PFSK-1 (cell line): ENCODE data around the gene XXYLT1.
A peak's percentile ranks its signal among the peaks of the same experiment; 100 is the strongest.

Experiments
- REST ChIP-seq, 2 experiments: IDR thresholded peaks; 2 replicates each; pipeline versions ENCODE4 v1.6.1 to v1.8.0; 2011 to 2012; ENCODE audit warnings: low read depth in 2 of 2, low read length in 2 of 2, control low read depth in 1 of 2, inconsistent platforms in 1 of 2, mild to moderate bottlenecking in 1 of 2, moderate library complexity in 1 of 2; ENCODE audit not compliant: insufficient read depth in 1 of 2
- TAF1 ChIP-seq: IDR thresholded peaks from 2 replicates; pipeline ENCODE4 v1.6.1; 2012; ENCODE audit warnings: low read length, control low read depth, borderline replicate concordance; ENCODE audit not compliant: insufficient read depth

DNA sequence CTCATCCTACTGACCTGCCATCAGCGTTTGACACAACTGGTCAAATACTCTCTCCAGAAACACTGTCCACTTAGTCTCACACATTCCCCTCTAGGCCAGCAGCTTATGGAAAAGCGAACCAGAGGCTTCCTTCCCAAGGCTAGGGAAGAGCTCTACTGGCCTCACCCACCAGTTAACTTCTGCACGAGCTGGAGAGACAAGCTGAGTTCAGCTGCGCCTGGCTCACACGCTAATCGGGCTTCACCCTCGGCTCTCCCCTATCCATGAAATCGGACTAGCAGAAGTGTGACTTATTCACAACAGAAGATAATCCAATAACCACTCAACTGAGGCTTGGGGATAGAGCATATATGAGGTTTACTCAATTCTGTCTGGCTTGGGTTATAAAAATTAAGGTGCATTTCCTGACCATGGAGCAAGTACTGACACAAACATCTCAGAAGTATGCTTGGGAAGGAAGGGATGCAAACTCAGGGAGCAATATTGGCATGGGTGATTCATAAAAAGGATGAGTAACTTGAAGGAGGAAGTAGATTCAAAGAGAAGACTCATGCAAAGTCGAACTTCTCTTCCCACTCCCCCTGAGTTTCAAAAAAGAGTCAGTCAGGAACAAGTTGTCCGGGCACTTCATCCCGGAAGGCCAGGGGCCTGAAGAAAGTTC lies 73.1 kb downstream of the XXYLT1 start:
- TF ChIP-seq REST (IDR thresholded peaks at IDR 0.05; ENCODE audit: insufficient read depth in 1 of 2, low read depth in 2 of 2, low read length in 2 of 2), result no peak
- 0 out of 2 replicates have a peak, but pooled peaks have one; percentile 33 for TF ChIP-seq TAF1
